Nephron (organoid): Measurements from ENCODE around the gene GLT6D1.
"Not testable (repeated sequence)": the region's sequence is repeated elsewhere in the genome, so short reads cannot be mapped to it uniquely, and the experiment has no call there.

Source experiments
- H3K27ac Mint-ChIP-seq, 3 experiments: 2 replicates each; pipeline ENCODE4 v1.8.0; 2020; ENCODE audit warnings: mixed read lengths in 3 of 3, mild to moderate bottlenecking in 2 of 3, moderate library complexity in 1 of 3
- H3K27me3 Mint-ChIP-seq: 2 replicates; pipeline ENCODE4 v1.8.0; 2021; ENCODE audit warnings: low read depth, mild to moderate bottlenecking, moderate library complexity, mixed read lengths
- H3K36me3 Mint-ChIP-seq: 2 replicates; pipeline ENCODE4 v1.8.0; 2020; ENCODE audit warnings: low read depth, mixed read lengths
- H3K4me1 Mint-ChIP-seq: 2 replicates; pipeline ENCODE4 v1.8.0; 2020; ENCODE audit warnings: mixed read lengths
- H3K4me3 Mint-ChIP-seq, 3 experiments: 2 replicates each; pipeline ENCODE4 v1.8.0; 2020; ENCODE audit warnings: mild to moderate bottlenecking in 3 of 3, mixed read lengths in 3 of 3, moderate library complexity in 2 of 3
- H3K9me3 Mint-ChIP-seq: 2 replicates; pipeline ENCODE4 v1.8.0; 2020; ENCODE audit warnings: mixed read lengths
- TF ChIP-seq, protein P1 (sequence below), 3 experiments: fragments of 200-600 bp; sonication (generic); IDR thresholded peaks; one replicate each; pipeline ENCODE4 v1.5.0; 2021; ENCODE audit warnings: antibody characterized with exemption in 3 of 3; ENCODE audit not compliant: unreplicated experiment in 3 of 3

The GLT6D1 gene

DNA sequence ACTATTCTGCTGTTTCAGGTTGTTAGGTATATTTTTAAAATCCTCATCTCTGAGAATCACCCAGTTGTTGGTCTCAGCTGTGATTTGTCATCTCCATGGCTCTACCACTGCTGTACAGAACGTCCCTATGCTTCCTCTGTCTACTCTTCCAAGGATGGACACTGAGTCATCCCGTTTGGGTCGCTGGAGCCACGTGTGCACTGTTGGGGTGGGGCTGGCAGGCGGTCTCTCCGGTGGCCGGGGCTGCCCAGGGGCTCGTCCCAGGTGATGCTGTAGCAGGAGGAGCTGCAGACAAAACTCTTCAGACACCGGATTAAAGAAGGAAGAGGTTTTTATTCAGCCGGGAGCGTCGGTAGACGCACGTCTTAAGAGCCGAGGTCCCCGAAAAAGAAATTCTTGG lies 40.7 kb upstream of the GLT6D1 start:
- H3K9me3 Mint-ChIP-seq, result peaks cover 5% of the 10 kb centered on the region
- no peak overlapping the region for H3K4me3 Mint-ChIP-seq
- no peaks in the 10 kb centered on the region for H3K36me3 Mint-ChIP-seq
- no peak overlapping the region for H3K27ac Mint-ChIP-seq
- H3K4me1 Mint-ChIP-seq, result no peaks in the 10 kb centered on the region
- peaks cover 22% of the 10 kb centered on the region for H3K27me3 Mint-ChIP-seq
- TF ChIP-seq, protein P1, sequence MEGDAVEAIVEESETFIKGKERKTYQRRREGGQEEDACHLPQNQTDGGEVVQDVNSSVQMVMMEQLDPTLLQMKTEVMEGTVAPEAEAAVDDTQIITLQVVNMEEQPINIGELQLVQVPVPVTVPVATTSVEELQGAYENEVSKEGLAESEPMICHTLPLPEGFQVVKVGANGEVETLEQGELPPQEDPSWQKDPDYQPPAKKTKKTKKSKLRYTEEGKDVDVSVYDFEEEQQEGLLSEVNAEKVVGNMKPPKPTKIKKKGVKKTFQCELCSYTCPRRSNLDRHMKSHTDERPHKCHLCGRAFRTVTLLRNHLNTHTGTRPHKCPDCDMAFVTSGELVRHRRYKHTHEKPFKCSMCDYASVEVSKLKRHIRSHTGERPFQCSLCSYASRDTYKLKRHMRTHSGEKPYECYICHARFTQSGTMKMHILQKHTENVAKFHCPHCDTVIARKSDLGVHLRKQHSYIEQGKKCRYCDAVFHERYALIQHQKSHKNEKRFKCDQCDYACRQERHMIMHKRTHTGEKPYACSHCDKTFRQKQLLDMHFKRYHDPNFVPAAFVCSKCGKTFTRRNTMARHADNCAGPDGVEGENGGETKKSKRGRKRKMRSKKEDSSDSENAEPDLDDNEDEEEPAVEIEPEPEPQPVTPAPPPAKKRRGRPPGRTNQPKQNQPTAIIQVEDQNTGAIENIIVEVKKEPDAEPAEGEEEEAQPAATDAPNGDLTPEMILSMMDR (IDR thresholded peaks at IDR 0.05; ENCODE audit: unreplicated experiment in 3 of 3), result no peak

DNA sequence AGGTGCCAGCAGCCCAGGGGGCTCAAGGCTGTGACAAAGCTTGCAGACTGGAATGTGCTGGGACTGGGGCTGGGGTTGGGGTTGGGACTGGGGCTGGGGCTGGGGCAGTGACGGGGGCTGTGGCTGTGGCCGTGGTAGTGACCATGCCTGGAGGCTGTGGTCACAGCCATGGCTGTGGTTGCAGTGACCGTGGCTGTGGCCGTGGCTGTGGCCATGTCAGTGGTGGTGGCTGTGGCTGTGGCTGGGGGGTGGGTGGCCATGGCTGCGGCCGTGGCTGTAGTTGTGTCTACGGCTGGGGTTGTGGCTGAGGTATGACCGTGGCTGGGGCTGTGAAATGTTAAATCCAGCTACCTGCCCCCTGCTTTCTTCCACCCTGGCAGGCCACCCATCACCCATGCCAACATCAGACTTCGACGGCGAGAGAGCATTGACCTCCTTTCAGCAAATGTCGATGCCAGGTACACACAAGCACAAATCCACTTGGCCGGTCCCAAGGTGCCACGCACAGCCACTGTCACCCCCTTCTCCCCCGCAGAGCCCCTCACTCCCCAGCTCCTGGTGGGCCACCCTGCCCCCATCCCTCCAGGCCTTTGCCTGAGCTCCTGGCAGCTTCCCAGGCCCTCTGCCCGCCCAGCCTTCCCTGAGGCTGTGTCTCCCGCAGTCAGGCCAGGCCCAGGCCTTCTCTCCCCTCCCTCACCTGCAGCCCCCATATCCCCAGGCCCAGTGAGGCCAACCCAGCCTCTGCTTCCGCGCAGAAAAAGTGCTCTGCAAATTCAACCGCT lies 39.1 kb upstream of the GLT6D1 start:
- Mint-ChIP-seq H3K9me3 (peaks cover 5% of the 10 kb centered on the region), H3K4me1 (no peaks in the 10 kb centered on the region), H3K4me3 (no peak overlapping the region), H3K36me3 (no peaks in the 10 kb centered on the region), H3K27me3 (peaks cover 27% of the 10 kb centered on the region), H3K27ac (no peak overlapping the region)
- TF ChIP-seq, protein P1 (IDR thresholded peaks at IDR 0.05; ENCODE audit: unreplicated experiment in 3 of 3), result no peak

DNA sequence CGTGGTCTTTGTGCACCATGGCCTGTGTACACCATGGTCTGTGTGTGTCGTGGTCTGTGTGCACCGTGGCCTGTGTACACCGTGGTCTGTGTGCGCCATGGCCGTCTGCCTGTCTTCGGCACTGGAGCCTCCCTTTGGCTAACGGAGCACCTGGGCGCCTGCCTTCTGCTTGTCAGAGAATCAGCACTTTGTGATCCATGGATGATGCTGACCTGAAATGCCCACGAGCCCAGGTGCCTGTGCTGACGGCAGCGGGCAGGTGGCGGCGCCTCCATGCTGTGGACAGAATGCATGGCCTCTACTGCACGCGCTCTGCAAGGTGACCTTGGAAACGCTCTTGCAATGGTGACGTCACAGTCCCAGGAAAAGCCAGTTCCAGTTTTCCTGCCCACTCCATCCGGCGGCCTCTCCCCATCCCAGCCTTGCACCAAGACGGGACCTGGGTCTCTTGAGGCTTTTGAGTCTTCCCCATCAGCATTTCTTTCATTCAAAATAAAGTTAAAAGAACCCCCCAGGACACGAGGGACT lies 38.4 kb upstream of the GLT6D1 start:
- H3K27ac Mint-ChIP-seq, result no peak overlapping the region
- peaks cover 5% of the 10 kb centered on the region for H3K9me3 Mint-ChIP-seq
- no peak overlapping the region for H3K4me3 Mint-ChIP-seq
- H3K27me3 Mint-ChIP-seq, result peaks cover 28% of the 10 kb centered on the region
- TF ChIP-seq, protein P1 (IDR thresholded peaks at IDR 0.05; ENCODE audit: unreplicated experiment in 3 of 3), result no peak
- H3K36me3 Mint-ChIP-seq, result no peaks in the 10 kb centered on the region
- no peaks in the 10 kb centered on the region for H3K4me1 Mint-ChIP-seq

DNA sequence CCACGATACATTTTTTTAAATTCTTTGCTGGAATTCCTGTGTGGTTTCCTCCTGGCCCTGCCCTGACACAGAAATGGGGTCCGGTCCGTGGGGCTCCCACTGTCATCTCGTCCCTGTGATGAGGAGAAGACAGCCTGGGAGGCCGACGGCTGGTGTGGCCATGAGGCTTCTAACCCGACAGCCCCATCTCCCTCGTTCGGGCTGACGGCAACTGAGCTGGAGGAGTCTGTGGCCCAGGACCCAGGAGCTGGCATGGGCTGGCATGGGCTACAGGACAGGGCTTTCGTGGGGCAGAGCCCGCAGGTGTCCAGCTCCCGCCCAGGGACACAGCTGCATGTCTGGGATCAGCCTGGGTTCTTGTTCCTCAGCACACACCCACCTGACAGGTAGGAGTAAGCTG lies 37.6 kb upstream of the GLT6D1 start:
- Mint-ChIP-seq H3K9me3 (peaks cover 5% of the 10 kb centered on the region), H3K4me3 (no peak overlapping the region), H3K4me1 (no peaks in the 10 kb centered on the region), H3K27me3 (peaks cover 28% of the 10 kb centered on the region), H3K27ac (no peak overlapping the region), H3K36me3 (no peaks in the 10 kb centered on the region)
- TF ChIP-seq, protein P1 (IDR thresholded peaks at IDR 0.05; ENCODE audit: unreplicated experiment in 3 of 3), result no peak

DNA sequence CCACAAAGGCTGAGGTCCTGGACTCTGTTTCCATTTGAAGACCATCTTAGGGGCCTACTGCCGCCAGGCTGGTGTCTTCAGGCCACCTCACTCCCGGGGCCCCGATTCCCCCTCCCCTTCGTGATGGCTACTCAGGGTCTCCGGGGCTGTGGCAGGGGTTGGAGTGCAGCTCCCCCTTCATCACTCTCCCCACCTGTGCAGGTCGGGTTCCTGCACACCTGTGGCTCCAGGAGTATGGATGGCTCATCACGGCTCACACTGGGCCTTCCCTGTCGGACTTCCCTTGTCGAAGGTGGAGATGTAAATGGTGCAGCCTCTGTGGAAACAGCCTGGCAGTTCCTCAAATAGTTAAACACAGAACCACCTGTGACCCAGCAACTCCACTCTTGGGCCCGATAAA lies 35.6 kb upstream of the GLT6D1 start:
- Mint-ChIP-seq H3K4me3 (no peak overlapping the region), H3K9me3 (no peaks in the 10 kb centered on the region), H3K27me3 (peaks cover 22% of the 10 kb centered on the region), H3K27ac (no peak overlapping the region), H3K4me1 (no peaks in the 10 kb centered on the region), H3K36me3 (no peaks in the 10 kb centered on the region)
- TF ChIP-seq, protein P1 (IDR thresholded peaks at IDR 0.05; ENCODE audit: unreplicated experiment in 3 of 3), result no peak

DNA sequence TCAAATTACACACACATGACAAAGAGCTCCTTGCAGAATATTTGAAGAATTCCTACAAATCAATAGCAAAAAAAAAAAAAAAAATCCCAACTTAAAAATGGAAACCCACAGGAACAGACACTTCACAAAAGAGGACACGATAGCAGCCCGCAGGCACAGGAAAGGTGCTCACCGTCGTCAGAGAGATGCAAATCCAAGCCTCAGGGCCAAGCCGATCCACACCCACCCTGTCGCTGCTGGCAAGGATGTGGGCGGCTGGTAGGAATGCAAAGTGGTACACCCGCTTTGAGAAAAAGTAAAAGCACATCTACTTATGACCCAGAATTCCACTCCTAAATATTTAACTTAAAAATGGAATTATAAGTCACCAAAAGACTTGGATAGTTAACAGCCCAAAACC lies 34.6 kb upstream of the GLT6D1 start:
- no peaks in the 10 kb centered on the region for H3K36me3 Mint-ChIP-seq
- H3K9me3 Mint-ChIP-seq, result peaks cover 4% of the 10 kb centered on the region
- TF ChIP-seq, protein P1 (IDR thresholded peaks at IDR 0.05; ENCODE audit: unreplicated experiment in 3 of 3), result no peak
- peaks cover 22% of the 10 kb centered on the region for H3K27me3 Mint-ChIP-seq
- H3K27ac Mint-ChIP-seq, result no peak overlapping the region
- no peak overlapping the region for H3K4me3 Mint-ChIP-seq
- H3K4me1 Mint-ChIP-seq, result no peaks in the 10 kb centered on the region

DNA sequence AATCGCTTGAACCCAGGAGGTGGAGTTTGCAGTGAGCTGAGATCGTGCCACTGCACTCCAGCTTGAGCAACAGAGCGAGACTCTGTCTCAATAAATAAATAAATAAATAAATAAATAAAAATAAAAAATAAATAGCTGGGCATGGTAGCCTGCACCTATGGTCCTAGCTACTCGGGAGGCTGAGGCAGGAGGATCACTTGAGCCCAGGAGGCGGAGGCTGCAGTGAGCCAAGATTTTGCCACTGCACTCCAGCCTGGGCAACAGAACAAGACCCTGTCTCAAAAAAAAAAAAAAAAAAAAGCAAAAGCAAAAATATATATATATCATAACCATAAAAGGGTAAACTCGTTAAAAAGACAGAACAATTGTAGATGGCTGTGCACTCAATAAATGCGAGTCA lies 33.4 kb upstream of the GLT6D1 start:
- not testable (repeated sequence) for H3K4me3 Mint-ChIP-seq, H3K4me1 Mint-ChIP-seq, H3K9me3 Mint-ChIP-seq, H3K27ac Mint-ChIP-seq, H3K36me3 Mint-ChIP-seq
- H3K27me3 Mint-ChIP-seq, result peaks cover 20% of the 10 kb centered on the region
